HG02759 (cell line): ENCODE measurements around the gene GRID1.

Source experiments
- ATAC-seq: cut with Tn5 transposase; IDR thresholded peaks from one replicate; pipeline ENCODE4 v1.9.1; 2021; ENCODE audit warnings: mild to moderate bottlenecking, moderate library complexity; ENCODE audit not compliant: unreplicated experiment

GRID1 gene

DNA sequence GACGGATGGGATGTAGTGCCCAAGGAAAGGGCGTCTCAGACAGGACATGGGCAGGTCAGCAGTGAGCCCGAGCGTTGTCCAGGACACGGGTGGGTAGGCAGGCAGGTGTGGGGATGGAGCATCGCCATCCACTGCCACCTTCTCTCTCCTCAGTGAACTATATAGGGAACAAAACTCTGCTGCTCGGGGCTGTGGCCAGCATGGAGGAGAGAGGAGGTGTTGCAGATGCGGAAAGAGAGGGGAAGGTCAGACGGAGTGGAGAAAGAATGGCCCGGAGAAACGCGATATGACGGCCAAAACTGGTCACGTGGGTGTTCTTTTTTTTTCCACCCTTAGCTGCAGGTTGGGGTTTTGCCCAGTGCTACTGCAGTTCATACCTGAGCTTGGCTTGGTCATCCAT, 71.2 kb downstream of the GRID1 start:
- ATAC-seq, result no peak

DNA sequence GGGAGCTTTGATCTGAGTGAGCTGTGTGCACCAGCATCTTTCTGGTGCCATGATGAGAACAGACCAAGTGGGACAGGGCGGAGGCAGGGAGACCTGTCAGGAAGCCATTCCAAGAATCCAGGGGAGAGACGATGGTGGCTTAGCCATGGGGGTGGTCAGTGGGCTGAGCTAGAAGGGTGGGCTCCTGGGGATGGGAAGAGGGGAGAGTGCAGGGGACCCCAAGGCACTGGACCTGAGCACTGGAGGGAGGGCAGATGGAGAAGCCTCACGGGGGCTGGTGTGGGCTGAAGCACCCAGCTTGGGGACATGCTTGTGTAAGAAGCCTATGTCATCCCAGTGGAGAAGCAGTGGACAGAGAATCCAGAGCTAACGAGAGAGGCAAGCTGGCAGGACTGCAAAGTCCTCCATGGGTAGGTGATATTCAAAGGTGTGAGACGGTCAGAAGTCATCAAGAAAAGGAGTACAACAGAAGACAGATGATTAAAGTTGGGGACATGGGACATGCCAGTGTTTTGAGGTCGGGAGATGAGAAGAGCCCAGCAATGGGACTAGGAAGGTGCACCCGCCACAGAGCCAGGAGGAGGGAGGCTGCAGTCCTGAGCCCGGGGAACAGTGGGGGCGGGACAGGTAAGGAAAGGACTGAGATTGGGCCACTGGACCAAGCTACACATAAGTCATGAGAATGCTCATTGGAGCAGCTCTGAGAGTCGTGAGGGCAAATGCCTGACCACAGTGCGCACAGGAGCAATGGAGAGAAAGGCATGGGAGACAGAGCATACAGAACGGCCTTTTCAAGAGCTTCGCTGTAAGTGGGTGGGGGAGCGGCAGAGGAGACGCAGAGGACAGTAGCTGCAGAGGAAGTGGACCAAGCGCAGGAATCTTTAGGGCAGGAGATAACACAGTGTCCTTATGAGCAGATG, 72.0 kb downstream of the GRID1 start:
- no peak for ATAC-seq

DNA sequence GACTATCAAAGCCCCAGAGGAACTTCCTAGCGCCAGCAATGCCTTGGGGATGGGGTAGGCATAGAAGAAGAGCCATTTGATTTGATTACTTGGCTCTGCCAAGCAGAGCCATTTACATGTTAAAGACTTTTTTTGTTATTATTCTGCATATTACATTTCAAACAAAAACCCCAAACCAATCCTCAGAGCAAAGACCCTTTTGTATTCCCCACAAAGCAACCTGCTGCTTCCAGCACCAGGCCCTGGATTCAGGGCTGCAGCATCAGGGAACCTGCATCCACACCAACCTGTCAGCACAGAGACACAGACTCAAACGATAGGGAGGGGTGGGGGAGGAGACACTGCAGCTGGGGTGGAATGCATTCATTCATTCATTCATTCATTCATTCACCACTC, 73.2 kb downstream of the GRID1 start:
- no peak for ATAC-seq

DNA sequence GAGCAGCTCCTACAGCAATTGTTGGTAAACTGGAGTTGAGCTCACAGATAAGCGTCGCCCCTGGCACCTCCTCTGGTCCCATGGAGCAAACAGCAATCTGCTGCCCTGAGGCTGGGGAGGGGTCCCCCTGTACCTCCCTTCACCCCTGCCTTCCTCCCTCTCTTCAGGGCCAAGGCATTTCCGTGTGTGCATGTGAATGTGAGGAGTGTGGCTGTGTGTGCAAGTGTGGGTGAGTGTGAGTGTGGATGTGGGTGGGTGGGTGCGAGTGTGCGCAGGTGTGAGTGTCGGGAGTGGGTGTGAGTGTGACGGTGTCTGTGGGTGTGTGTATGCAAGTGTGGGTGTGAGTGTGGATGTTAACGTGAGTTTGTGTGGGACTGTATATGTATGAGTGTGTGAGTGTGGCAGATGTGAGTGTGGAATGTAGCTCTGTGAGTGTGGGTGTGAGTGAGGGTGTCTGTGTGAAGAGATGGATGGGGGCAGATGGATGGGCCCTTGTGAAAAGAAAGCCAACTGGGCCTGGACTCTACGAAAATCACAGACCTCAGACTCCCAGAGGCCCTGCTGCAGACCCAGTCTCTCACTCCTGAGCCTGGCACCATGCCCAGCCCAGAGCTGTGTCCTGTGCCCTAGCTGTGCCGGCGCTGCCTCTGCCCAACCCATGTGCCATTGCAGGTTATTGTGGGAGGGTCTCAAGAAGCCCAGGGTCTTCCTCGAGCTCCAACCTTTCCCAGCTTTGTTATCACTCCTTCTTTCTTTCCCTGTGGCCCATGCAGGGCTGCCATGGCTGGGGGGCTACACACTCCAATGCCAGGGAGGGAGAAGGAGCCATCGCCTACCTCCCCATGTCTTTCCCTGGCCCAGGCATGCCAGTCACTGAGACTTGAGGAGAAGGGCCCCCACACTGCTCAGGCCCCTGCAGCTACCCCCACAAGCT, 73.9 kb downstream of the GRID1 start:
- no peak for ATAC-seq

DNA sequence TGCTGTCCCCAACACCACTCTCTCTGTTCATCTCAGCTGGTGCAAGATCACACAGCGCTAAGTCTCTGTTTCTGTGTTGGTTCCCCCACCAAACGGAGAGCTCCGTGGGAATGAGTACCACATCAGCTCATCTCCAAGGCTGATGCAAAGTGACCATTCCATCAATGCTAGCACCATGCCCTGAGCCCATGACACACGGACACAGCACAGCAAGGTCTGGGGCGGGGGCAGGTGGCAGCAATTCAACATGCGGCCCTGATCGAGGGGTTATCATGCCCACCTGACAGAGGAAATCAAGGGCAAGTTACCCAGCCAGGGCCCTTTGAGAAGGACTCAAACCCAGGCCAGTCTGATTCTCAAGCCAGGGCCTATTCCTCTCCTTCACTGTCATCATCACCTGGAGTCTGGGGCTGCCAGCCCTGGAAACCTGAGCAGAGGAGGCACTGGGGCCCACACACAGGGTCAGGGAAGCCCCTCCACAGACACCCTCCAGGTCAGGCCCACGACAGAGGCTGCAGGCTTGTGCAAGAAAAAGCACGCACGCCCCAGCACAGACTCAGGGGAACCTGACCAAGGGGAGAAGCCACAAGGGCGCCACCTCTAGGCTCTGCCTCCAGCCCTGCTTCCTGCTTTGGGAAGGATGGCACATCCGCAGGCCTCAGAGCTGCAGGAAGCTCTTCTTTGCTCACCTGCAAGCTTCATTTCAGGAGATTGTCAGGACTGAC, 74.8 kb downstream of the GRID1 start:
- ATAC-seq, result no peak

DNA sequence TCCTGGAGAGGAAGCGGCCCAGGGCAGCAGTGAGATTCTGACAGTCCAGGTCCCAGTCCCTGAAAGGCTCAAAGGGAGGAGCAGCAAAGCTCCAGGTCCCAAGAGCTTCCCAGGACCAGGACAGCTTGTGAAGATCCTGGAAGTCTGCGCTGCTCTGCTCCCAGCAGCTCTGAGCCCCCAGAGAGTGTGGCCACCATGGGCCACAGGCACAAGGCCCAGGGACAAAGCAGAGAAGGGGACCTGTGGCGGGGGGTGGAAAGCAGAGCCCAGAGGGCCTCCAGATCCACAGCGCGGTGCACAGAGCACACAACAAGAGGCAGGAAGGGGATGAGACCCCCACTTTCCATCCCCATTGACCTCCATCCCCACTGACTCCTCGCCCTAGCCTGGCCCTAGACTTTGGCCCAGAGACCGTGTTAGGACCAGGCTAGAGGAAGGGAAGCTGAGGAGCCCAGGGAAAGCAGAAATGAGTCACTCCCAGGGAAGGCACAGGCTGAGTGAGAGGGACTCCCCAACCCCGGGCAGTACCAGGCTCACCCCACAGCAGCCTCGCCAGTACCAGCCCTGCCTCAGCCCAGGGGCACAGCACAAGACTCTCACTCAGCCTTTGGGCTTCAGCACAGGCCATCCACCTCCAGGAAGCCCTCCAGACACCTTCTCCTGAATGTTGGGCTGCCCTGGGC, 75.5 kb downstream of the GRID1 start:
- ATAC-seq, result no peak

DNA sequence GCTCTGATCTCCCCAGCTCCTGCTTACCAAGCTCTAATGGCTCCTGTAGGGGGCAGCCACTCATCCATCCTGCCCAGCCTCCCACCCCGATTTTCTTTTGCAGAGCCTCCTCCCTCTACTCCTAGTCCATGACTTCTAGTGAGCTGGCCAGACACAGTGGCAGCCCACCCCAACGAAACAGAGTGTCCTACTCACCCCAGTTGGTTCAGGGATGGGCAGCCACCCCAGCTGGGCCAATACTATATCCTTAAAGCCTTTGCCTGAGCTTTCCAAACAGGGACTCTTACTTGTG, 77.1 kb downstream of the GRID1 start:
- ATAC-seq, result no peak

DNA sequence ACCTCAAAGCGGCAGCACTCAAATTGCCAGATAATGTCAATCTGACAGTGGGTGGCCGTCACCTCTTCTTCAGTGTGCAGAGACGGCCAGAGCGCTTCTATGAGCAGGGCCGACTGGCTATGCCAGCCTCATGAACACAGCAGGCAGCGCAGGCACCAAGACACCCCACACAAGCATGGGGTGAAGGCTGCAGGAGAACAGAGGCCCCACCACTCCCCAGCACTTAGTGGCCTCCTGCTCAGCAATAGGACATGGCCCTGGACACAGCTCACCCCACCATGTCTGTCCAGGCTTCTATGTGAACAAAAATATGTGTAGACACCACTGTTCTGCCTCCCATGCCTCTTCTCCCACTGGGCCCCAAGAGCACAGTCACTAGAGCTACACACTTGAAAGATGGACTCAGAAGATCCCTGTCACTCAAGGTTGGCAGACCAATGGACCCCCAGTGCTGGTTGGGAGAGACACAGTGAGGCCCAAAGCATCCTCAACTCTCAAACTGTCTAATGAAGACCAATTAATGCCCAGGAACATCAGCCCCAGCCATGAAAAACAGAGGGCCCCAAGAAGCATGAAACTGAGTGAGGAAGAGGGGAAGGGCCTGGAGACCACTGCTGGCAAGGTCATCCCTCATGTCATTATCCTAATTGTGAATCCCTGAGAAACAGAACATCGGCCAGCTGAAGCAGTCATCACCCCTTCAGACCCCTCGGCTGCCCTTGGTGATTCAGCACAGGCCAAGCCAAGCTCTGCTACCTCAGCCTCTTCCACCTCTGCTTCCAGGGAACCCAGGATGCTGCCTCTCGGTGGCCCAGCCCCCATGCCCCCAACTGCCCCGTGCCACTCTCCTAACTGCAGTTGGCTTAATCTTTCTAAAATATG, 77.7 kb downstream of the GRID1 start:
- ATAC-seq, result peak; percentile 1

DNA sequence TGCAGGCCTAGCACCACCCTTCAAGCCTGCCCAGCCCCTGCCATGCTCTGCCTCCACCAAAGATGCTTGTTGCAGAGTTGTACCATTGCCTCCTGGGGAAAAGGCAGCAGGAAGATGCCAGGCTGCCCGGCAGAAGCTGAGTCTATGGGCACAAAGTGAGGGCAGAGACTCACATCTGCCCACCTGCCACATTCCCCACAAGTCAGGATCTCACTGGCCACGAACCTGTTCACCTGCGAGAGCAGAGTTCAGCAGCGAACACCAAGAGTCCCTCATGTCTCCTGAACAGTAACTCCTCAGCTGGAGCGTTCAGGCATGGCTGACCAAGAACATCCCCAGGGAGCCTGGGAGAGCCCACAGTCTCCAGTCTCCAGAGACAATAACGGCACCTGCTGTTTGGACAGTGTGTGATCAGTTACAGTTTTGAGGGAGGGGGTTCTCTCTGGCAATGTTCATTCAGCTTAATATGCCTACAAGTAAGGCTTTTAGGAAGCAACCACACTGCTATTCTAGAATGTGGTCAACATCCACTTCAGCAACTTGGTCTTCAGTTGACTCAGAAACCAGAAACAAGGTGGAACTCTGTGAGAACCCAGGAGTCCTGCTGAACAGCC, 78.5 kb downstream of the GRID1 start:
- peak; percentile 59 for ATAC-seq

DNA sequence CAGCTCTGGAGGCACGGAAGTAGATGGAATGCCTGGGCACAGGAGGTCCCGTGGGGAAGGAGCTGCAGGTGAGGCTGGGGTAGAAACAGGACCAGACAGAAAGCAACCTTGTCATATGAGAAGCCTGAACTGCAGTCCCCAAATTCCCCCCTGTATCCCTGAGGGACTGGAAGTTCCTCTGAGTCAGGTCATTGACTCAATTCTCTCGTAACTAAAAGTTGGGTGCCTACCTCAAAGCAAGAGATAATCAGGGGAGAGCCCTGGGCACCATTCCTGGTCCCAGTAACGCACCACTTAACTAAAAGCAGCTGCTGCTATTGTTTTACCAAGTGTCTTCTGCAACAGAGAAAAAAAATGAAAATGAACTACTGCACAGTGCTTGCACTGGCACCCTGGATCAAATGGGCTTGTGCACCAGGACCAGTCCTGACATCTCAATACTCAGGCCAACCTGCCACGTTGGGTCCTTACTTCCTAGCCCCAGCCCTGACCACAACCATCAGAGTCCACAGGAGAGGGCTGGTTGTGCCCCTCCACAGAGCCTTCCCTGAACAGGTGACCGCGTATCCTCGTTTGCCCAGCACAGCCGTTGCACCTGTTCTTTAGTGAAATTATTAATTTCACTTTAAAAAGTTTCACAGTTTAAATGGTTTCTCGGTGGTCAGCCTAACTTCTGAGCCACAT, 79.3 kb downstream of the GRID1 start:
- no peak for ATAC-seq

DNA sequence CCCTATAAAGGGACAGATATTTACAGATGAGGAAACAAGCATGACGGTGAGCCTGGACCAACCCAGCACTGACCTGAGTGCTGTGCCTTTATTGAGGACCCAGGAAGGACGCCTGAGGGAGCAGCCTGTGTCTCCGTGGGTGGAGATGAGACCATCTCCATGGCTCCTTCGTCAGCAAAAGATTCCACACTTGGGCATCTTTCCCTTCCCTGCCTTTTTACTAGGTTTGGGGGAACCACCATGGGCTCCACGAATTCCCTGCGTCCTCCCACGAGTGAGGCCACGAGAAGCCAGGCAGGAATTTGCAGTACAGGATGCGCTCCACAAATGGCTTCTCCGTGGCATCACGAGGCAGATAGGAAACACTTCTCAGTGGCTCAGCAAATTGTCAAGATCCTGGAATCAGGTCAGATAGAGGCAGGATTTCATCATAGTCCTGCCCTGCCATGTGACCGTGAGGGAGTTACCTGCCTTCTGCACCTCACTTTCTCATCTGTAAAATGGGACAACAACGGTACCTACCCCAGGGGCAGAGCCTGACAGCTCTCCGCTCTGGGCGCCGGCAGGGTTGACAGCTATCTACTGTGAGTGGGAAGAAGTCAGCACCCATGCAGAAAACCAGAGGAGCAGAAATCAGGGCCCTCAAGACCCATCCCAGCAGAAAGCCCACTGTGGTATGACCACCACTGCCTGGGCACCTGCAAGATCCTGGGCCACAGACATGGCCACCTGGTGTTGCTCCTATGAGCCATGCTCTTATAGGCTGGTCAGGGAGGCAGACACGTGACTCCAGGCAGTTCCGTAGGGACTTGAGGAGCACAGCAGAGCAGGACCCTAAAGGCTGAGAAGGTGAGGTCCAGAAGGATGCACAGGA, 80.1 kb downstream of the GRID1 start:
- no peak for ATAC-seq

DNA sequence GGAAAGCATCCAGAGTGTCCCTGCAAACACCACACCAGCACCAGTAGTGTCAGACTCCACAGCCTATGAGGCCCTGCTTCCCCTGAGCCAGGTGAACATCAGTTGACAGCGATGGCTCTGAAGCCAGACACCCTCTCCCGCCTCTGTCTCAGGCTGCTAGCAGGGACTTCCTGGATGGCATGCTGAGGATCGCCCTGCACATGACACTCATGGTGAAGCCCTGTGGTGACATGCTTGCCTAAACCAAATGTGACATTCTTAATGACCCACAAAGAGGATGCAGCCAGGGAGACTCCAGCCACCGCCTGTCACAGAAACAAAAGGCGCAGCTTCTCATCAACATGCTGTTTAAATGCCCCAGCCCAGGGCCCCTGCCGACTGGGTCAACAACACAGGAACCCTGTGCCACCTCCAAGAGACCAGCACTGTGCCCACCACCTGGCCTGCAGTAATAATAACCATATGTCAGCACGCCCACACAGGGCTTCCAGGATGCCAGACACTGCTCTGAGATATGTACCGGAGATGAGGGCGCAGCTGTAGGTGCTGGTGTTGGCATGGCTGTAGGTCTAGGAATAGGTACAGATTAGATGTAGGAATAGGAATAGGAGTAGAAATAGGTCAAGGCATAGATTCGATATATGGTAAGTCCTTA, 81.3 kb downstream of the GRID1 start:
- no peak for ATAC-seq

DNA sequence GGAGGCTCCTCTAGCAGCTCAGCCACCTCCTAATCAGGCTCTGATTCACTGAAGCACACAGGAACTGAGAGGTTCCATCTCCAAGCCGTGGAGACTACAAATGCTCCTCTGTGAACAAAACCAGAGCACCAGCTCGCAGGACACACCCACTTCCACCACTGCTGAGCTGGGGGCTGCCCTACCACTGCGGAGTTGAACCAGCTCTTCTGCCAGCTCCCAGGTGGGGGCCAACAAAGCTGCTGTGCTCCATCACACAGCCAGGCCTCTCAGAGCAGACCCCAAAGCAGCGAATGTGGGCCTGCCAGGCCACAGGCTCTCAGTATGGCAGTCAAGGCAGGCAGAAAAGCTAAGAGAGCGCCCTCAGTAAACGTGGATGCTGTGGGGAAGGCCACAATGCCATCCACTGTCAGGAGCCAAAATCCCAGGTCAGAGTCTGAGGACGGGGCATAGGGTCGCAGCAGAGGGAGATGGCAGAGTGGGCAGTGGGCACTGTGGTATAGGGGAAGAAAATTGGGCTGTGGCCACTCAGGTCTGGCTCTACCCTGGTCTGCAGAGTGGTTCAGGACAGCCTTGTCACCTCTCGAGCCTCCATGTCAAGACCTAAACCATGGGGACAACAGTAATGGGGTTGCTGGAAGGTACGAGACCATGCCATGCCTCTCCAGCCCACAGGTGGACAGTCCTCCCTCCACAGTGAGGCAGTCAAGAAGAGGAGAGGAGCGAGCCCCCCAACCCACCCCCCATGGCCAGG, 82.1 kb downstream of the GRID1 start:
- ATAC-seq, result no peak

DNA sequence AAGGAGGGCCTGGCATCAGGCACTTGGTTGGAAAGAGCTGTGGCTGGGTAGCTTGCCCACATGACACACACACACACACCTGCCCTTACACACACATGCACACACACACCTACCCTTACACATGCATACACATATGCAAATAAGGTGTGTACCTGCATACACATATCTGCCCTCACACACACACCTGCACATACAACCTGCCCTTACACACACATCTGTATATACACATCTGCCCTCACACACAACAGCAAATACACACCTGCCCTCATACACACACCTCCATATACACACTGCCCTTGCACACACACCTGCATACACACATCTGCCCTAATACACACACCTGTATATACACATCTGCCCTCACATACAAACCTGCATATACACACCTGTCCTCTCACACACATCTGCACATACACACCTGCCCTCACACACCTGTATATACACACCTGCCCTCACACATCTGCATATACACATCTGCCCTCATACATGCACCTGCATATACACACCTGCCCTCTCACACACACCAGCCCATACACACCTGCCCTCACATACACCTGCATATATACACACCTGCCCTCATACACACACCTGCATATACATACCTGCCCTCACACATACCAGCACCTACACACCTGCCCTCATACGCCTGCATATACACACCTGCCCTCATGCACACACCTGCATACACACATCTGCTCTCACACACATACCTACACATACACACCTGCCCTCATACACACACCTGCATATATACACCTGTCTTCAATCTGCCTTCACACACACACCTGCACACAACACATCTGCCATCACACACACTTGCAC, 82.9 kb downstream of the GRID1 start:
- no peak for ATAC-seq

DNA sequence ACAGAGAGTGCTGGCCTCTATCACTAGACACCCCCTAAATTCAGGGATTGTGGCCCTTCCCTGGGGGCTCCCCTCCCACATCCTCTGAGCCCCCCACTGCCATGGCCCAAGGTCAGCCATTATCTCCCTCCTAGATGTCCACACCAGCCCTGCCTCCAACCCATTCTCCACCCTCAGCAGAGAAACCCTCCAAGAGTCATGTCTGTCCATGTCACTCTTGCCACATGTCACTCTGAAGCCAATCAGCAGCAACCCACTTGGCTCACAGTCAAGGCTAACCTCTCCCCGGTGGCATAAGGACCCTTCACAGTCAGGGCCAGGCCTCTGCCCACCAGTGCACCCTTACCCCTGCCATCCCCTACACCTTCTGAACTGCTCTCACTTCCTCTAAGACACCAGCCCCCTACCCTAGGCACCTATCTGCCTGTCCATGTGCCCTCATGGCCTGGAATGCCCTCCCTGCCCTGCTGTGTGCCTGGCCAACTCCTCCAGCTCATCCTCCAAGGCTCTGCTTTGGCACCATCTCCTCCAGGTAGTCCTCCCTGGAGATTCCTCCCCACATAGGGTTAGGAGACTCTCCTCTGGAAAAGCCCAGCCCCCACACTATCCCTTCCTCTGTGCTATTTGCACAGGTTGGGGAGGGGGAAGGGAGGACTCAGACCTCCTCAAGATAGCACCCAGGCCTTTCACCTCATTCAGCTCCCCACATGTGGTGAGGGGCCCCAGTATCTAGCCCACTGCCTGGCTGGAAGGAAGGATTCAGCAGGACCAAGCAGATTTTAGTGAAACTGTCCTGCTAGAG, 83.7 kb downstream of the GRID1 start:
- ATAC-seq, result no peak
